SK-N-SH (cell line): ENCODE results near the gene XRN1. TPM values are rescaled to one million over a fixed set of nuclear protein-coding genes. Genes with fewer than 3 reads are reported as not detected.
"Not testable (repeated sequence)": the region's sequence is repeated elsewhere in the genome, so short reads cannot be mapped to it uniquely, and the experiment has no call there.

ENCODE experiments used
- CTCF ChIA-PET: fragments of 300-600, 350-600 bp; formaldehyde crosslinking; extraction: SDS; loops from one replicate; lab custom pipeline; 2021; lab: Yijun Ruan, JAX
- POLR2A ChIA-PET: fragments of 350-600 bp; sonication (Branson Sonifier 250); formaldehyde crosslinking; extraction: SDS; loops from one replicate; lab custom pipeline; 2020; ENCODE audit warnings: antibody characterized with exemption, inconsistent platforms; lab: Yijun Ruan, JAX
- DNase-seq: peaks from one replicate; pipeline ENCODE4 v3.0.0; 2012
- H2AFZ ChIP-seq: fragments of 200-600 bp; sonication (generic); 2 replicates; pipeline ENCODE4 v1.8.1; 2016; ENCODE audit warnings: antibody characterized with exemption, mild to moderate bottlenecking, low read depth
- H3F3A ChIP-seq: fragments of 200-600 bp; sonication (generic); replicated peaks from 2 replicates; pipeline ENCODE3; 2016; ENCODE audit warnings: antibody characterized with exemption, mild to moderate bottlenecking; ENCODE audit not compliant: insufficient read depth
- H3K27ac ChIP-seq, 2 experiments: fragments of 200-500 bp in 1 of 2; fragments of 200-600 bp in 1 of 2; sonication (Bioruptor generic) in 1 of 2; sonication (generic), shearing (Covaris generic) in 1 of 2; 2 replicates each; pipeline versions ENCODE4 v1.5.1 to v1.6.1; 2014 to 2016; ENCODE audit warnings: low read depth in 2 of 2, inconsistent platforms in 1 of 2, low read length in 1 of 2, mild to moderate bottlenecking in 1 of 2, mixed read lengths in 1 of 2
- H3K27me3 ChIP-seq: fragments of 200-600 bp; sonication (generic), shearing (Covaris generic); 2 replicates; pipeline ENCODE4 v1.6.1; 2016; ENCODE audit warnings: mixed run types; ENCODE audit not compliant: insufficient read depth
- H3K36me3 ChIP-seq, 2 experiments: fragments of 200-500 bp in 1 of 2; fragments of 200-600 bp in 1 of 2; sonication (Bioruptor generic) in 1 of 2; sonication (generic) in 1 of 2; replicated peaks in 1 of 2; 2 replicates each; pipeline versions ENCODE3 to v1.5.1; 2014 to 2016; ENCODE audit warnings: low read length in 1 of 2, mild to moderate bottlenecking in 1 of 2; ENCODE audit not compliant: insufficient read depth in 2 of 2, control insufficient read depth in 1 of 2
- H3K4me1 ChIP-seq, 2 experiments: fragments of 200-500 bp in 1 of 2; fragments of 200-600 bp in 1 of 2; sonication (Bioruptor generic) in 1 of 2; sonication (generic), shearing (Covaris generic) in 1 of 2; 2 replicates each; pipeline versions ENCODE4 v1.5.1 to v1.6.1; 2014 to 2016; ENCODE audit warnings: low read depth in 1 of 2, low read length in 1 of 2, mixed run types in 1 of 2; ENCODE audit not compliant: insufficient read depth in 2 of 2, control insufficient read depth in 1 of 2
- H3K4me2 ChIP-seq: fragments of 200-600 bp; sonication (generic), shearing (Covaris generic); 2 replicates; pipeline ENCODE4 v1.6.1; 2017; ENCODE audit warnings: mixed run types
- H3K4me3 ChIP-seq, 2 experiments: fragments of 200-500 bp in 1 of 2; fragments of 200-600 bp in 1 of 2; sonication (Bioruptor generic) in 1 of 2; sonication (generic), shearing (Covaris generic) in 1 of 2; 2 replicates each; pipeline versions ENCODE4 v1.5.1 to v1.8.1; 2014 to 2016; ENCODE audit warnings: low read depth in 2 of 2, inconsistent platforms in 1 of 2, low read length in 1 of 2, mild to moderate bottlenecking in 1 of 2, mixed read lengths in 1 of 2, moderate library complexity in 1 of 2
- H3K79me2 ChIP-seq: fragments of 200-600 bp; sonication (generic); 2 replicates; pipeline ENCODE4 v1.8.1; 2017; ENCODE audit warnings: mild to moderate bottlenecking; ENCODE audit not compliant: insufficient read depth
- H3K9ac ChIP-seq: fragments of 200-600 bp; sonication (generic); 2 replicates; pipeline ENCODE4 v1.6.1; 2017; ENCODE audit warnings: mixed run types
- H3K9me2 ChIP-seq: fragments of 200-600 bp; sonication (generic); 2 replicates; pipeline ENCODE4 v1.6.1; 2017; ENCODE audit warnings: mixed run types
- H3K9me3 ChIP-seq: fragments of 200-600 bp; sonication (generic); 2 replicates; pipeline ENCODE4 v1.6.1; 2017; ENCODE audit warnings: mixed run types, mild to moderate bottlenecking, moderate library complexity
- H4K20me1 ChIP-seq: fragments of 200-600 bp; sonication (generic); 2 replicates; pipeline ENCODE4 v1.6.1; 2017; ENCODE audit warnings: mild to moderate bottlenecking, mixed run types; ENCODE audit not compliant: insufficient read depth
- EP300 ChIP-seq, 2 experiments: IDR thresholded peaks; 2 replicates each; pipeline versions ENCODE4 v1.4.0 to v1.6.1; 2012; ENCODE audit warnings: borderline replicate concordance in 1 of 2, low read depth in 1 of 2, low read length in 1 of 2
- EZH2phosphoT487 ChIP-seq: fragments of 200-600 bp; sonication (generic); IDR thresholded peaks from 2 replicates; pipeline ENCODE4 v1.6.1; 2017; ENCODE audit warnings: low read depth, mixed run types, mild to moderate bottlenecking, antibody characterized with exemption, moderate library complexity, borderline replicate concordance
- FOXJ3 ChIP-seq: sonication (generic); formaldehyde crosslinking; IDR thresholded peaks from 2 replicates; pipeline ENCODE4 v1.5.1; 2020; ENCODE audit warnings: mild to moderate bottlenecking, missing genetic modification reagents
- FOXM1 ChIP-seq: IDR thresholded peaks from 2 replicates; pipeline ENCODE4 v1.4.0; 2012; ENCODE audit warnings: low read depth, mild to moderate bottlenecking
- GABPA ChIP-seq: IDR thresholded peaks from 2 replicates; pipeline ENCODE4 v1.4.0; 2012; ENCODE audit warnings: low read depth, mild to moderate bottlenecking
- GATA2 ChIP-seq: sonication (generic); formaldehyde crosslinking; IDR thresholded peaks from 2 replicates; pipeline ENCODE4 v1.5.0; 2020; ENCODE audit warnings: mild to moderate bottlenecking, missing genetic modification reagents
- JUND ChIP-seq: IDR thresholded peaks from 2 replicates; pipeline ENCODE4 v1.4.0; 2012
- MEF2A ChIP-seq: IDR thresholded peaks from 2 replicates; pipeline ENCODE4 v1.4.0; 2012; ENCODE audit warnings: low read depth, borderline replicate concordance
- POLR2AphosphoS5 ChIP-seq: IDR thresholded peaks from 2 replicates; pipeline ENCODE4 v1.6.1; 2012; ENCODE audit warnings: low read depth, low read length
- RAD21 ChIP-seq: IDR thresholded peaks from 2 replicates; pipeline ENCODE4 v1.6.1; 2012; ENCODE audit warnings: mild to moderate bottlenecking, low read length
- REST ChIP-seq: IDR thresholded peaks from 2 replicates; pipeline ENCODE4 v1.6.1; 2012; ENCODE audit warnings: mild to moderate bottlenecking, low read depth, low read length, moderate library complexity
- RXRA ChIP-seq: IDR thresholded peaks from 2 replicates; pipeline ENCODE4 v1.4.0; 2012; ENCODE audit warnings: low read depth, mild to moderate bottlenecking, borderline replicate concordance
- SIN3A ChIP-seq: IDR thresholded peaks from 2 replicates; pipeline ENCODE4 v1.6.1; 2012; ENCODE audit warnings: low read depth, mild to moderate bottlenecking, low read length, moderate library complexity, borderline replicate concordance
- SMC3 ChIP-seq: IDR thresholded peaks from 2 replicates; pipeline ENCODE4 v1.6.1; 2012; ENCODE audit warnings: low read depth, low read length, improper control_type of control experiment
- TAF1 ChIP-seq: IDR thresholded peaks from 2 replicates; pipeline ENCODE4 v1.6.1; 2012; ENCODE audit warnings: low read depth, mild to moderate bottlenecking, low read length, moderate library complexity, borderline replicate concordance
- TEAD4 ChIP-seq: IDR thresholded peaks from 2 replicates; pipeline ENCODE4 v1.4.0; 2012; ENCODE audit warnings: mild to moderate bottlenecking, borderline replicate concordance; ENCODE audit not compliant: insufficient read depth
- USF2 ChIP-seq: fragments of 150-350 bp; IDR thresholded peaks from 2 replicates; pipeline ENCODE4 v1.6.1; 2017; ENCODE audit warnings: antibody characterized with exemption, low read length, low read depth, borderline replicate concordance
- YY1 ChIP-seq: IDR thresholded peaks from 2 replicates; pipeline ENCODE4 v1.4.0; 2012; ENCODE audit warnings: low read depth, mild to moderate bottlenecking
- WGBS: methylation state at CpG from one replicate; pipeline ENCODE4 v1.1.6; 2017; ENCODE audit warnings: low lambda C conversion rate; 5-methylcytosine and 5-hydroxymethylcytosine counted together
- polyA plus RNA-seq, 3 experiments: library from polyadenylated mRNA; depleted of rRNA; stranded (reverse); fragments of >200 nt; gene quantifications; 2 replicates each; pipeline ENCODE4 v1.2.3, GENCODE V29; 2012
- TF ChIP-seq, protein P1 (sequence below): IDR thresholded peaks from 2 replicates; pipeline ENCODE4 v1.4.0; 2012; ENCODE audit warnings: low read depth, borderline replicate concordance
- TF ChIP-seq, protein P2 (sequence below): IDR thresholded peaks from 2 replicates; pipeline ENCODE4 v1.4.0; 2012; ENCODE audit warnings: low read depth

Gene XRN1
- polyA plus RNA-seq, 1 of the 3 experiments (the other 2 are of a cell fraction) = 2.7 TPM

- POLR2A ChIA-PET = not testable (repeated sequence)
These were observed 145.0 kb downstream of the XRN1 start for GRCh38 chr3:142302847-142303246.

DNA sequence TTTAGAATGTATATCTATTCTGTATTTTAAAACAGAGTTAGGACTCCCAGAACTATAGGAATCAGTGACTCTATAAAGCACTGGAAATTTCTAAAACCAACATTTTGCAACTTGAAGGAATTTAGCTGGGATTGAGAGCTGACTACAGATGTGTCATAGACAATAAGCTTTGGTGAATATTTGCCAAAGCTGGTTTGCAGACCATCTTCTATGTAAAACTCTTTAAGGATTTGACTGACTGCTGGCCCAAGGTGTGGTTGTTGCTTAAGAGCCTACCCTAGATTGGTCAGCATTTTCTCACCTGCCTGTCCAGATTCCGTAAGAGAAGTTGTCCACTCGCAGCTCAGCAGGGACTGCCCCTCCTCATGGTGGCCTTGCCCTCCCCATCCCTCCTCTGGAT is 149.2 kb downstream of the XRN1 start:
- no peak overlapping the region for H3K4me3 ChIP-seq
- no peak for DNase-seq
- WGBS = 60% methylated on average over 1 of the region's 2 CpGs
- no peak overlapping the region for H3K27ac ChIP-seq
- no peaks in the 10 kb centered on the region for H3K9me3 ChIP-seq
- ChIA-PET POLR2A (no interaction called here), CTCF (interaction anchor here (1.2 kb wide), 1 partner anchor 19 kb away, joined by 3 read pairs; no protein-coding TSS in a partner anchor)
- no peaks in the 10 kb centered on the region for H3K9me2 ChIP-seq
- H3K4me1 ChIP-seq = no peaks in the 10 kb centered on the region
- no peaks in the 10 kb centered on the region for H3K36me3 ChIP-seq
- no peaks in the 10 kb centered on the region for H3K27me3 ChIP-seq
- H3K9ac ChIP-seq = no peak overlapping the region
- no peaks in the 10 kb centered on the region for H3F3A ChIP-seq
- H3K4me2 ChIP-seq = no peak overlapping the region
- no peaks in the 10 kb centered on the region for H3K79me2 ChIP-seq
- TF ChIP-seq FOXJ3 = no peak
- TF ChIP-seq POLR2AphosphoS5 = no peak
- no peak for TF ChIP-seq SMC3
- no peak for TF ChIP-seq JUND
- no peak for TF ChIP-seq TAF1
- no peak for TF ChIP-seq GABPA
- no peak for TF ChIP-seq YY1
- no peak for TF ChIP-seq EP300 (IDR thresholded peaks at IDR 0.05; ENCODE audit: borderline replicate concordance in 1 of 2, low read depth in 1 of 2, low read length in 1 of 2)
- TF ChIP-seq GATA2 (CRISPR knock-in tag) = no peak
- no peak for TF ChIP-seq RAD21
- TF ChIP-seq, protein P1, sequence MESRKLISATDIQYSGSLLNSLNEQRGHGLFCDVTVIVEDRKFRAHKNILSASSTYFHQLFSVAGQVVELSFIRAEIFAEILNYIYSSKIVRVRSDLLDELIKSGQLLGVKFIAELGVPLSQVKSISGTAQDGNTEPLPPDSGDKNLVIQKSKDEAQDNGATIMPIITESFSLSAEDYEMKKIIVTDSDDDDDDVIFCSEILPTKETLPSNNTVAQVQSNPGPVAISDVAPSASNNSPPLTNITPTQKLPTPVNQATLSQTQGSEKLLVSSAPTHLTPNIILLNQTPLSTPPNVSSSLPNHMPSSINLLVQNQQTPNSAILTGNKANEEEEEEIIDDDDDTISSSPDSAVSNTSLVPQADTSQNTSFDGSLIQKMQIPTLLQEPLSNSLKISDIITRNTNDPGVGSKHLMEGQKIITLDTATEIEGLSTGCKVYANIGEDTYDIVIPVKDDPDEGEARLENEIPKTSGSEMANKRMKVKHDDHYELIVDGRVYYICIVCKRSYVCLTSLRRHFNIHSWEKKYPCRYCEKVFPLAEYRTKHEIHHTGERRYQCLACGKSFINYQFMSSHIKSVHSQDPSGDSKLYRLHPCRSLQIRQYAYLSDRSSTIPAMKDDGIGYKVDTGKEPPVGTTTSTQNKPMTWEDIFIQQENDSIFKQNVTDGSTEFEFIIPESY = no peak
- TF ChIP-seq USF2 = no peak
- no peak for TF ChIP-seq MEF2A
- no peak for TF ChIP-seq FOXM1
- TF ChIP-seq, protein P2, sequence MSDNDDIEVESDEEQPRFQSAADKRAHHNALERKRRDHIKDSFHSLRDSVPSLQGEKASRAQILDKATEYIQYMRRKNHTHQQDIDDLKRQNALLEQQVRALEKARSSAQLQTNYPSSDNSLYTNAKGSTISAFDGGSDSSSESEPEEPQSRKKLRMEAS = no peak
- TF ChIP-seq EZH2phosphoT487 = no peak
- TF ChIP-seq RXRA = no peak
- no peak for TF ChIP-seq REST
- TF ChIP-seq SIN3A = no peak
- no peak for TF ChIP-seq TEAD4
- no peaks in the 10 kb centered on the region for H4K20me1 ChIP-seq
- no peak overlapping the region for H2AFZ ChIP-seq

More at GRCh38 chr3:142302847-142303246, 145.0 kb downstream of the XRN1 start:
- CTCF ChIA-PET = interaction anchor here (1.5 kb wide), 1 partner anchor 16 kb away, joined by 3 read pairs; no protein-coding TSS in a partner anchor
- 84% methylated on average over 3 of the region's 3 CpGs for WGBS
- not testable (repeated sequence) for H3K4me3 ChIP-seq, H3F3A ChIP-seq, H3K36me3 ChIP-seq, H3K27ac ChIP-seq, H3K79me2 ChIP-seq, H3K4me2 ChIP-seq, H2AFZ ChIP-seq, DNase-seq, H3K27me3 ChIP-seq, H3K9me3 ChIP-seq, H3K9me2 ChIP-seq, H4K20me1 ChIP-seq, H3K4me1 ChIP-seq, H3K9ac ChIP-seq
